Measurements from ENCODE around the gene TPH1.

DNA sequence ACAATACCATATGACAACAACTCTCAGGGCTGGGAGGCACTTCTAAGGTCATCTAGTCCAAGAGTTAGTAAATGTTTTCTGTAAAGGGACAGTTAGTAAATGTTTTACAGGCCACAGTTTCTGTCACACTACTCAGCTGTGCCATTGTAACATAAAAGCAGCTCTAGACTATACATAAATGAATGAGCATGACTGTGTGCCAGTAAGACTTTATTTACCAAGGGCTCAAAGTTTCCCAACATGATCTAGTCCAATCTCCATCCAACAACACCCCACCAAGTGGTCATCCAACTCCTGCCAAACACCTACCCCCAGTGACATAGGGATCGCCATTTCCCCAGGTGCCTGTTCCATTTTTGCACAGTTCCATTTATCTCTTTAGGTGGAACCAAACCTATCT is 45.3 kb downstream of the TPH1 start:
- no peak for TF ChIP-seq POLR2AphosphoS5 (IDR thresholded peaks at IDR 0.05; ENCODE audit: low read depth, low read length)
- TF ChIP-seq POLR2A (IDR thresholded peaks at IDR 0.05; ENCODE audit: low read depth, low read length), result no peak

All from GM12892 (cell line).